A549 treated with CpdA at 1 μM for 4 hours (cell line): Measurements from ENCODE around the gene DNAJC21. TPM values are rescaled to one million over a fixed set of nuclear protein-coding genes. Genes with fewer than 3 reads are reported as not detected.

Experiments
- total RNA-seq: library from RNA; stranded (reverse); fragments of 200-300 nt; extraction: Qiagen RNA extraction; gene quantifications from 5 replicates; pipeline ENCODE4 v1.2.3, GENCODE V29; 2022; ENCODE audit warnings: low read depth

Gene DNAJC21
- total RNA-seq: 24.7 to 36.6 TPM (median 27.1 TPM) in 5 replicates

GRCh38 chr5:34929134-34929719 lies at the start of gene DNAJC21:
Gene DNAJC21, plus strand, starts transcription at chr5:34929559. Its CDS starts 261 bp downstream, at chr5:34929820.

GRCh38 chr5:34915139-34915855 lies 14.1 kb upstream of the DNAJC21 start, which contains the start of the genes BRIX1 and RAD1:
Gene BRIX1, plus strand, starts transcription at chr5:34915711. Its CDS starts 28 bp downstream, at chr5:34915739.
Gene RAD1, minus strand, starts transcription at chr5:34915504. Its CDS starts 612 bp downstream, at chr5:34914892.

Other genes starting within 250 kb of the DNAJC21 start
- gene TTC23L, start 90.4 kb upstream of the DNAJC21 start, total RNA-seq: 0.22 TPM in 1 of 5 replicates, not detected in the others
- 31.0 to 40.9 TPM (median 35.0 TPM) in 5 replicates for gene RAD1, start 14.1 kb upstream of the DNAJC21 start, total RNA-seq
- 52.9 to 62.0 TPM (median 56.7 TPM) in 5 replicates for gene BRIX1, start 13.8 kb upstream of the DNAJC21 start, total RNA-seq
- not detected in 5 replicates for gene AGXT2, start 118.4 kb downstream of the DNAJC21 start, total RNA-seq